HepG2 (cell line): ENCODE results near the gene CRYBB2.

ENCODE experiments used
- EP300 ChIP-seq, 3 experiments: sonication (generic) in 1 of 3; formaldehyde crosslinking in 1 of 3; IDR thresholded peaks; 2 replicates each; pipeline versions ENCODE4 v1.5.1 to v1.6.1; 2011 to 2020; ENCODE audit warnings: low read depth in 2 of 3, low read length in 2 of 3, borderline replicate concordance in 1 of 3, improper control_type of control experiment in 1 of 3, mild to moderate bottlenecking in 1 of 3, missing genetic modification reagents in 1 of 3, moderate library complexity in 1 of 3
- JUN ChIP-seq: sonication (generic); formaldehyde crosslinking; IDR thresholded peaks from 2 replicates; pipeline ENCODE4 v1.4.0; 2020; ENCODE audit warnings: mild to moderate bottlenecking, missing genetic modification reagents
- JUND ChIP-seq: sonication (generic); formaldehyde crosslinking; IDR thresholded peaks from 2 replicates; pipeline ENCODE4 v1.8.0; 2022; ENCODE audit warnings: mild to moderate bottlenecking, missing genetic modification reagents
- KMT2A ChIP-seq: sonication (generic); formaldehyde crosslinking; IDR thresholded peaks from 2 replicates; pipeline ENCODE4 v1.4.0; 2020; ENCODE audit warnings: missing genetic modification reagents
- NFAT5 ChIP-seq: sonication (generic); formaldehyde crosslinking; IDR thresholded peaks from 2 replicates; pipeline ENCODE4 v1.4.0; 2020; ENCODE audit warnings: missing genetic modification reagents
- PHF5A ChIP-seq: IDR thresholded peaks from one replicate; pipeline ENCODE4 v1.6.1; 2018; ENCODE audit warnings: low read depth, missing genetic modification reagents; ENCODE audit not compliant: unreplicated experiment
- POGZ ChIP-seq: sonication (generic); formaldehyde crosslinking; IDR thresholded peaks from 2 replicates; pipeline ENCODE4 v1.4.0; 2020; ENCODE audit warnings: mild to moderate bottlenecking, missing genetic modification reagents
- SRSF1 ChIP-seq: fragments of 200-400 bp; formaldehyde crosslinking; optimal IDR thresholded peaks from 2 replicates; pipeline ENCODE3; 2017; ENCODE audit warnings: mild to moderate bottlenecking, low read depth, low read length, moderate library complexity
- TARDBP ChIP-seq: sonication (generic); formaldehyde crosslinking; IDR thresholded peaks from 2 replicates; pipeline ENCODE4 v1.8.0; 2022; ENCODE audit warnings: mild to moderate bottlenecking, missing genetic modification reagents
- TBP ChIP-seq: sonication (generic); formaldehyde crosslinking; IDR thresholded peaks from 2 replicates; pipeline ENCODE4 v1.5.0; 2020; ENCODE audit warnings: missing genetic modification reagents
- TF ChIP-seq, protein P1 (sequence below): sonication (generic); formaldehyde crosslinking; IDR thresholded peaks from 2 replicates; pipeline ENCODE4 v1.5.0; 2020; ENCODE audit warnings: mild to moderate bottlenecking, missing genetic modification reagents, moderate library complexity

- TF ChIP-seq, protein P1, sequence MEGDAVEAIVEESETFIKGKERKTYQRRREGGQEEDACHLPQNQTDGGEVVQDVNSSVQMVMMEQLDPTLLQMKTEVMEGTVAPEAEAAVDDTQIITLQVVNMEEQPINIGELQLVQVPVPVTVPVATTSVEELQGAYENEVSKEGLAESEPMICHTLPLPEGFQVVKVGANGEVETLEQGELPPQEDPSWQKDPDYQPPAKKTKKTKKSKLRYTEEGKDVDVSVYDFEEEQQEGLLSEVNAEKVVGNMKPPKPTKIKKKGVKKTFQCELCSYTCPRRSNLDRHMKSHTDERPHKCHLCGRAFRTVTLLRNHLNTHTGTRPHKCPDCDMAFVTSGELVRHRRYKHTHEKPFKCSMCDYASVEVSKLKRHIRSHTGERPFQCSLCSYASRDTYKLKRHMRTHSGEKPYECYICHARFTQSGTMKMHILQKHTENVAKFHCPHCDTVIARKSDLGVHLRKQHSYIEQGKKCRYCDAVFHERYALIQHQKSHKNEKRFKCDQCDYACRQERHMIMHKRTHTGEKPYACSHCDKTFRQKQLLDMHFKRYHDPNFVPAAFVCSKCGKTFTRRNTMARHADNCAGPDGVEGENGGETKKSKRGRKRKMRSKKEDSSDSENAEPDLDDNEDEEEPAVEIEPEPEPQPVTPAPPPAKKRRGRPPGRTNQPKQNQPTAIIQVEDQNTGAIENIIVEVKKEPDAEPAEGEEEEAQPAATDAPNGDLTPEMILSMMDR: no peak
- TF ChIP-seq TARDBP (CRISPR knock-in tag) (no peak), TBP (CRISPR knock-in tag) (no peak), PHF5A (CRISPR knock-in tag) (no peak), NFAT5 (CRISPR knock-in tag) (no peak), JUND (no peak), SRSF1 (no peak), JUN (no peak), KMT2A (CRISPR knock-in tag) (no peak), EP300 (IDR thresholded peaks at IDR 0.05; ENCODE audit: low read depth in 2 of 2, low read length in 2 of 2) (no peak), EP300 (CRISPR knock-in tag; IDR thresholded peaks at IDR 0.05; ENCODE audit: borderline replicate concordance) (no peak), POGZ (CRISPR knock-in tag) (no peak)
Measured at GRCh38 chr22:25176175-25176574, 43.3 kb upstream of the CRYBB2 start.
